ENCODE data around the gene SRMS. TPM values are rescaled to one million over a fixed set of nuclear protein-coding genes. Genes with fewer than 3 reads are reported as not detected.

The SRMS gene
- total RNA-seq, 4 donors from 2014 or later: not detected

- Histone ChIP-seq H3K27ac (no peak overlapping the region), H3K9me3 (no peaks in the 10 kb centered on the region), H3K36me3 (no peaks in the 10 kb centered on the region), H3K27me3 (peaks cover 43% of the 10 kb centered on the region), H3K4me1 (no peaks in the 10 kb centered on the region), H3K4me3 (no peak overlapping the region)
- TF ChIP-seq EP300 (IDR thresholded peaks at IDR 0.05): no peak
- no peak for TF ChIP-seq CTCF (IDR thresholded peaks at IDR 0.05)
- no peak for TF ChIP-seq POLR2AphosphoS5 (IDR thresholded peaks at IDR 0.05)
- TF ChIP-seq POLR2A (IDR thresholded peaks at IDR 0.05): no peak
- no peak for ATAC-seq
- 33 to 88% methylated on average over 1 to 3 of the region's 3 CpGs for WGBS, 2 donors (ENCODE audit: low coverage in 1 of 2)
Measured at GRCh38 chr20:63513207-63513606, 34.3 kb downstream of the SRMS start.

GRCh38 chr20:63509088-63509564, 38.4 kb downstream of the SRMS start:
- H3K36me3 ChIP-seq: no peaks in the 10 kb centered on the region
- H3K27me3 ChIP-seq: peaks cover 84% of the 10 kb centered on the region
- TF ChIP-seq POLR2A (IDR thresholded peaks at IDR 0.05) (no peak), EP300 (IDR thresholded peaks at IDR 0.05) (no peak), CTCF (IDR thresholded peaks at IDR 0.05) (no peak), POLR2AphosphoS5 (IDR thresholded peaks at IDR 0.05) (no peak)
- no peak overlapping the region for H3K27ac ChIP-seq
- H3K4me3 ChIP-seq: no peak overlapping the region
- H3K4me1 ChIP-seq: no peaks in the 10 kb centered on the region
- 78 to 82% methylated on average over 8 to 9 of the region's 9 CpGs for WGBS, 2 donors (ENCODE audit: low coverage in 1 of 2)
- no peak for ATAC-seq
- H3K9me3 ChIP-seq: peaks cover 0 to 23% (median 0%) of the 10 kb centered on the region in 3 donors

DNA sequence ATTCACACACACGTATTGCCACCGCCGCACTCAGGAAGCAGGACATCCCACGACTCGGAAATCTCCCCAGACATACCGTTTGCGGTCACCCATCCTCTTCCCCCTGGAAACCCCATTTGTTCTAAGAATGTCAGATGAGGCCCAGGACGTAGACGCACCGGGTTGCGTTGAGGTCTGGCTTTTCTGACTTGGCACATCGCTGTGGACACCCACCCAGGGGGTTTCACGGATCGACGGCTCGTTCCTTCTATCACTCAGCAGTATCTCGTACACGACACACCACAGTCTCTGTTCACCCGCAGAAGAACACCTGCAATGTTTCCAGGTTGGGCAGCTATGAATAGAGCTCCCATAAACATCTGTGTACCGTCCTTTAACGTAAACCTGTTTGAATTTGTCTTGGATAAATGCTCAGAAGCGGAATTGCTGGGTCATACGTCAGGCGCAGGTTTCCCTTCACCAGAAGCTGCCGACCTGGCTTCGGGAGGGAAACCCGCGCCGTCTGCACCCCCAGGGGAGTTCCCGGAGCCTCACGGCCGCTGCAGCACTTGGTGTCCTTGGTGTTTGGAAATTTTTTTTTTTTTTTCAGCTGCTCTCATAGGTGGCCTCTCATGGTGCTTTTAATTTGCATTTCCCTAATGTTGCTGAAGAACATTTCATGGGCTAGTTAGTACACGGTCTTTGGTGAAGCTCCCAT, 39.3 kb downstream of the SRMS start:
- Histone ChIP-seq H3K27me3 (peaks cover 88% of the 10 kb centered on the region), H3K9me3 (peaks cover 0 to 25% (median 0%) of the 10 kb centered on the region in 3 donors), H3K36me3 (no peaks in the 10 kb centered on the region), H3K27ac (no peak overlapping the region), H3K4me1 (no peaks in the 10 kb centered on the region), H3K4me3 (no peak overlapping the region)
- WGBS, 2 donors (ENCODE audit: low coverage in 1 of 2): 79 to 84% methylated on average over 19 to 29 of the region's 33 CpGs
- TF ChIP-seq EP300 (IDR thresholded peaks at IDR 0.05): no peak
- TF ChIP-seq POLR2AphosphoS5 (IDR thresholded peaks at IDR 0.05): no peak
- TF ChIP-seq POLR2A (IDR thresholded peaks at IDR 0.05): no peak
- no peak for TF ChIP-seq CTCF (IDR thresholded peaks at IDR 0.05)
- ATAC-seq: no peak

DNA sequence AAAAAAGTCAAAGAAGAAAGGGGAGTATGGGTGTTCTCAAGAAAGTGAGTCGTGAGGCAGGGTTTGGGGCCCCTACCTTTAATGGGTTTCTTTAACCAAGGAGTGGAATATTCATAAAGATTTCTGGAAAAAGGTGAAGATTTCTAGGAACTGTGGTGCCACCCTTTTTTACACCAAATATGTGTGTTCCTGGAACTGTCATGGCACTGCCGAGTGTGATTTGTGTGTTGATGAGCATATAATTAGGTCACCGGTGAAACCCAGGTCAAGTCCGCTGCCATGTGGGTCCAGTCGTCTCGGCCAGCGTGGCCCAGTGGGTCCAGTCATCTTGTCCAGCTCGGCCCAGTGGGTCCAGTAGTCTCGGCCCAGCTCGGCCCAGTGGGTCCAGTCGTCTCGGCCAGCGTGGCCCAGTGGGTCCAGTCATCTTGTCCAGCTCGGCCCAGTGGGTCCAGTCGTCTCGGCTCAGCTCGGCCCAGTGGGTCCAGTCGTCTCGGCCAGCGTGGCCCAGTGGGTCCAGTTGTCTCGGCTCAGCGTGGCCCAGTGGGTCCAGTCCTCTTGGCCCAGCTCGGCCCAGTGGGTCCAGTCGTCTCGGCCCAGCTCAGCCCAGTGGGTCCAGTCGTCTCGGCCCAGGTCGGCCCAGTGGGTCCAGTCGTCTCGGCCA, 40.3 kb downstream of the SRMS start:
- H3K4me1 ChIP-seq: no peaks in the 10 kb centered on the region
- no peak for ATAC-seq
- 75 to 96% methylated on average over 4 to 9 of the region's 30 CpGs for WGBS, 2 donors (ENCODE audit: low coverage in 1 of 2)
- TF ChIP-seq POLR2AphosphoS5 (IDR thresholded peaks at IDR 0.05) (no peak), CTCF (IDR thresholded peaks at IDR 0.05) (no peak), EP300 (IDR thresholded peaks at IDR 0.05) (no peak), POLR2A (IDR thresholded peaks at IDR 0.05) (no peak)
- peaks cover 0 to 25% (median 0%) of the 10 kb centered on the region in 3 donors for H3K9me3 ChIP-seq
- H3K36me3 ChIP-seq: no peaks in the 10 kb centered on the region
- no peak overlapping the region for H3K4me3 ChIP-seq
- H3K27me3 ChIP-seq: peaks cover 93% of the 10 kb centered on the region
- no peak overlapping the region for H3K27ac ChIP-seq

Data from gastroesophageal sphincter (tissue), 4 donors.